Thymus (tissue), 11 donors: ENCODE results near the gene GAS2L1. TPM values are rescaled to one million over a fixed set of nuclear protein-coding genes. Genes with fewer than 3 reads are reported as not detected.

Experiments used
- DNase-seq, 9 donors: peaks; one replicate each; pipeline ENCODE4 v3.0.0-alpha.2; 2013; ENCODE audit warnings: low spot score in 9 of 9, low read depth in 6 of 9, missing footprints in 1 of 9
- H3K27ac ChIP-seq, 2 donors: one replicate each; pipeline ENCODE4 v1.5.1; 2013; ENCODE audit warnings: control low read depth in 1 of 2, low read depth in 1 of 2, low read length in 1 of 2, mild to moderate bottlenecking in 1 of 2, moderate library complexity in 1 of 2
- H3K27me3 ChIP-seq, 2 donors: one replicate each; pipeline ENCODE4 v1.5.1; 2013; ENCODE audit warnings: low read length in 1 of 2; ENCODE audit not compliant: control insufficient read depth in 2 of 2, insufficient read depth in 1 of 2
- H3K36me3 ChIP-seq, 2 donors: one replicate each; pipeline ENCODE4 v1.5.1; 2013; ENCODE audit warnings: low read length in 1 of 2, mild to moderate bottlenecking in 1 of 2, moderate library complexity in 1 of 2; ENCODE audit not compliant: control insufficient read depth in 2 of 2, insufficient read depth in 2 of 2
- H3K4me1 ChIP-seq, 2 donors: one replicate each; pipeline ENCODE4 v1.5.1; 2013; ENCODE audit warnings: low read length in 2 of 2; ENCODE audit not compliant: control insufficient read depth in 2 of 2, insufficient read depth in 2 of 2
- H3K4me3 ChIP-seq, 2 donors: one replicate each; pipeline ENCODE4 v1.5.1; 2013; ENCODE audit warnings: low read length in 2 of 2, control low read depth in 1 of 2, mild to moderate bottlenecking in 1 of 2
- H3K9me3 ChIP-seq, 2 donors: one replicate each; pipeline ENCODE4 v1.5.1; 2013; ENCODE audit warnings: low read length in 1 of 2, mild to moderate bottlenecking in 1 of 2; ENCODE audit not compliant: control insufficient read depth in 2 of 2, insufficient read depth in 1 of 2
- WGBS: extraction: QIAGEN DNeasy Blood & Tissue Kit; methylation state at CpG from one replicate; pipeline ENCODE4 v1.1.7; 2013; 5-methylcytosine and 5-hydroxymethylcytosine counted together
- polyA plus RNA-seq: library from polyadenylated mRNA; stranded (reverse); fragments of 200-250 nt; gene quantifications from one replicate; pipeline ENCODE4 v1.2.3, GENCODE V29; 2013
- total RNA-seq: library from RNA; stranded (reverse); fragments of 120-200 nt; gene quantifications from one replicate; pipeline ENCODE4 v1.2.4, GENCODE V29; 2013
- donor health status: healthy.

Gene GAS2L1
- total and polyA plus RNA-seq, 2 donors, result 0.80 to 6.0 TPM

GRCh38 chr22:29328566-29329500, 22.4 kb downstream of the GAS2L1 start:
- no peak for DNase-seq
- 97% methylated on average over 34 of the region's 34 CpGs for WGBS

GRCh38 chr22:29329581-29329980, 23.1 kb downstream of the GAS2L1 start:
- no peak overlapping the region for H3K27ac ChIP-seq
- DNase-seq, result no peak
- no peaks in the 10 kb centered on the region for H3K4me1 ChIP-seq
- H3K36me3 ChIP-seq, result peaks cover 52 to 69% of the 10 kb centered on the region in 2 donors
- no peaks in the 10 kb centered on the region for H3K27me3 ChIP-seq
- no peak overlapping the region for H3K4me3 ChIP-seq
- H3K9me3 ChIP-seq, result no peaks in the 10 kb centered on the region
- 97% methylated on average over 11 of the region's 11 CpGs for WGBS

More at GRCh38 chr22:29328566-29329500, 22.4 kb downstream of the GAS2L1 start:
- H3K4me3 ChIP-seq, result no peak overlapping the region
- no peak overlapping the region for H3K27ac ChIP-seq
- H3K36me3 ChIP-seq, result peaks cover 51 to 62% of the 10 kb centered on the region in 2 donors
- no peaks in the 10 kb centered on the region for H3K27me3 ChIP-seq
- H3K4me1 ChIP-seq, result no peaks in the 10 kb centered on the region
- H3K9me3 ChIP-seq, result no peaks in the 10 kb centered on the region

GRCh38 chr22:29330291-29330690, 23.8 kb downstream of the GAS2L1 start:
- no peak for DNase-seq
- no peaks in the 10 kb centered on the region for H3K4me1 ChIP-seq
- WGBS, result 97% methylated on average over 19 of the region's 19 CpGs
- peaks cover 57 to 76% of the 10 kb centered on the region in 2 donors for H3K36me3 ChIP-seq
- H3K27ac ChIP-seq, result no peak overlapping the region
- no peaks in the 10 kb centered on the region for H3K27me3 ChIP-seq
- no peaks in the 10 kb centered on the region for H3K9me3 ChIP-seq
- no peak overlapping the region for H3K4me3 ChIP-seq

- no peaks in the 10 kb centered on the region for H3K9me3 ChIP-seq
- no peak overlapping the region for H3K27ac ChIP-seq
- H3K36me3 ChIP-seq, result peaks cover 60 to 81% of the 10 kb centered on the region in 2 donors
- H3K4me3 ChIP-seq, result no peak overlapping the region
- WGBS, result 93% methylated on average over 9 of the region's 9 CpGs
- no peak for DNase-seq
- H3K27me3 ChIP-seq, result no peaks in the 10 kb centered on the region
- no peaks in the 10 kb centered on the region for H3K4me1 ChIP-seq
Measured at GRCh38 chr22:29330753-29331152, 24.3 kb downstream of the GAS2L1 start.

GRCh38 chr22:29331213-29331612, 24.8 kb downstream of the GAS2L1 start:
- Histone ChIP-seq H3K36me3 (peaks cover 63 to 84% of the 10 kb centered on the region in 2 donors), H3K9me3 (no peaks in the 10 kb centered on the region), H3K4me1 (no peaks in the 10 kb centered on the region), H3K27ac (no peak overlapping the region), H3K4me3 (no peak overlapping the region), H3K27me3 (no peaks in the 10 kb centered on the region)
- no peak for DNase-seq
- WGBS, result 97% methylated on average over 8 of the region's 8 CpGs

GRCh38 chr22:29331658-29332300, 25.3 kb downstream of the GAS2L1 start:
- Histone ChIP-seq H3K4me1 (no peaks in the 10 kb centered on the region), H3K4me3 (no peak overlapping the region), H3K27ac (no peak overlapping the region), H3K36me3 (peaks cover 67 to 83% of the 10 kb centered on the region in 2 donors), H3K27me3 (no peaks in the 10 kb centered on the region), H3K9me3 (no peaks in the 10 kb centered on the region)
- no peak for DNase-seq
- WGBS, result 94% methylated on average over 14 of the region's 14 CpGs

GRCh38 chr22:29332886-29333496, 26.5 kb downstream of the GAS2L1 start:
- H3K27ac ChIP-seq, result no peak overlapping the region
- DNase-seq, result no peak
- WGBS, result 98% methylated on average over 8 of the region's 8 CpGs

GRCh38 chr22:29334148-29334547, 27.7 kb downstream of the GAS2L1 start:
- Histone ChIP-seq H3K27ac (no peak overlapping the region), H3K4me3 (no peak overlapping the region), H3K36me3 (peaks cover 72 to 87% of the 10 kb centered on the region in 2 donors), H3K9me3 (no peaks in the 10 kb centered on the region), H3K27me3 (no peaks in the 10 kb centered on the region), H3K4me1 (no peaks in the 10 kb centered on the region)
- DNase-seq, result no peak
- WGBS, result 98% methylated on average over 7 of the region's 7 CpGs

More at GRCh38 chr22:29332886-29333496, 26.5 kb downstream of the GAS2L1 start:
- no peaks in the 10 kb centered on the region for H3K27me3 ChIP-seq
- no peaks in the 10 kb centered on the region for H3K4me1 ChIP-seq
- H3K36me3 ChIP-seq, result peaks cover 73 to 87% of the 10 kb centered on the region in 2 donors
- no peak overlapping the region for H3K4me3 ChIP-seq
- H3K9me3 ChIP-seq, result no peaks in the 10 kb centered on the region
